ENCODE results near the gene DIP2C. TPM values are rescaled to one million over a fixed set of nuclear protein-coding genes. Genes with fewer than 3 reads are reported as not detected.
A peak's percentile ranks its signal among the peaks of the same experiment; 100 is the strongest.

Gene DIP2C
- total RNA-seq, 4 donors from 2014 or later: 10.5 to 40.5 (median 19.5) TPM

- TF ChIP-seq CTCF (IDR thresholded peaks at IDR 0.05) (no peak), POLR2A (IDR thresholded peaks at IDR 0.05) (no peak)
- Histone ChIP-seq H3K27ac (no peak overlapping the region), H3K36me3 (no peaks in the 10 kb centered on the region), H3K9me3 (no peaks in the 10 kb centered on the region), H3K4me3 (no peak overlapping the region), H3K4me1 (peaks cover 0 to 4% of the 10 kb centered on the region in 2 donors), H3K27me3 (no peaks in the 10 kb centered on the region)
- intact Hi-C loops (cut with DNase I; ENCODE audit: low total_unique reads): no loop called here
- DNase-seq: peak in 1 of 2 donors; percentile 9
Observed at GRCh38 chr10:506451-507354, 182.8 kb downstream of the DIP2C start.

GRCh38 chr10:505419-505818 is 184.0 kb downstream of the DIP2C start:
- Histone ChIP-seq H3K9me3 (no peaks in the 10 kb centered on the region), H3K27ac (no peak overlapping the region), H3K27me3 (no peaks in the 10 kb centered on the region), H3K36me3 (no peaks in the 10 kb centered on the region), H3K4me3 (no peak overlapping the region), H3K4me1 (peaks cover 0 to 3% of the 10 kb centered on the region in 2 donors)
- intact Hi-C loops (cut with DNase I; ENCODE audit: low total_unique reads): no loop called here
- peak in 1 of 2 donors; percentile 5 for DNase-seq
- TF ChIP-seq CTCF (IDR thresholded peaks at IDR 0.05): no peak
- TF ChIP-seq POLR2A (IDR thresholded peaks at IDR 0.05): no peak

- H3K4me3 ChIP-seq: no peak overlapping the region
- no peaks in the 10 kb centered on the region for H3K27me3 ChIP-seq
- intact Hi-C loops (cut with DNase I; ENCODE audit: low total_unique reads): no loop called here
- H3K4me1 ChIP-seq: peaks cover 0 to 3% of the 10 kb centered on the region in 2 donors
- no peaks in the 10 kb centered on the region for H3K9me3 ChIP-seq
- no peak for TF ChIP-seq POLR2A (IDR thresholded peaks at IDR 0.05)
- TF ChIP-seq CTCF (IDR thresholded peaks at IDR 0.05): no peak
- peak in 1 of 2 donors; percentile 3 for DNase-seq
- no peaks in the 10 kb centered on the region for H3K36me3 ChIP-seq
- H3K27ac ChIP-seq: no peak overlapping the region
Observed at GRCh38 chr10:504806-505205, 184.7 kb downstream of the DIP2C start.

GRCh38 chr10:504121-504611 is 185.3 kb downstream of the DIP2C start:
- Histone ChIP-seq H3K27ac (no peak overlapping the region), H3K9me3 (no peaks in the 10 kb centered on the region), H3K4me3 (no peak overlapping the region), H3K36me3 (no peaks in the 10 kb centered on the region), H3K27me3 (no peaks in the 10 kb centered on the region), H3K4me1 (peaks cover 0 to 3% of the 10 kb centered on the region in 2 donors)
- intact Hi-C loops (cut with DNase I; ENCODE audit: low total_unique reads): no loop called here
- peak in 1 of 2 donors; percentile 13 for DNase-seq
- TF ChIP-seq CTCF (IDR thresholded peaks at IDR 0.05) (no peak), POLR2A (IDR thresholded peaks at IDR 0.05) (no peak)

- Histone ChIP-seq H3K9me3 (no peaks in the 10 kb centered on the region), H3K27ac (no peak overlapping the region), H3K4me3 (no peak overlapping the region), H3K4me1 (peaks cover 0 to 3% of the 10 kb centered on the region in 2 donors), H3K36me3 (no peaks in the 10 kb centered on the region), H3K27me3 (no peaks in the 10 kb centered on the region)
- TF ChIP-seq POLR2A (IDR thresholded peaks at IDR 0.05) (no peak), CTCF (IDR thresholded peaks at IDR 0.05) (no peak)
- DNase-seq: peak in 1 of 2 donors; percentile 14
- intact Hi-C loops (cut with DNase I; ENCODE audit: low total_unique reads): no loop called here
Observed at GRCh38 chr10:501596-501995, 187.9 kb downstream of the DIP2C start.
